H1 (cell line): Measurements from ENCODE around the gene CNN3. TPM values are rescaled to one million over a fixed set of nuclear protein-coding genes. Genes with fewer than 3 reads are reported as not detected.

Experiments
- CTCF ChIA-PET: fragments of 300-600 bp; sonication (Branson Sonifier 250); formaldehyde crosslinking; loops from one replicate; lab custom pipeline; 2021; ENCODE audit not compliant: partially characterized antibody; lab: Charles Lee
- POLR2A ChIA-PET: fragments of 300-600 bp; sonication (Branson Sonifier 250); formaldehyde crosslinking; loops from one replicate; lab custom pipeline; 2021; ENCODE audit warnings: inconsistent platforms; ENCODE audit not compliant: partially characterized antibody; lab: Charles Lee
- DNase-seq, 2 experiments: peaks; one replicate each; pipeline versions ENCODE4 v3.0.0 to v3.0.0-alpha.2; 2010 to 2022; ENCODE audit warnings: low spot score in 2 of 2, low read depth in 1 of 2, mixed read lengths in 1 of 2
- FAIRE-seq: peaks from 2 replicates; lab custom pipeline; 2011; peaks lifted over from hg19 to GRCh38; lab: Jason Lieb, UNC
- H2AFZ ChIP-seq: 2 replicates; pipeline ENCODE4 v1.8.1; 2012; ENCODE audit warnings: low read length, inconsistent platforms
- H2AK5ac ChIP-seq: 2 replicates; pipeline ENCODE4 v1.6.1; 2013; ENCODE audit warnings: low read depth, low read length
- H2BK120ac ChIP-seq: replicated peaks from 2 replicates; pipeline ENCODE3; 2013; ENCODE audit warnings: low read depth, low read length, inconsistent platforms
- H2BK12ac ChIP-seq: 2 replicates; pipeline ENCODE4 v1.6.1; 2013; ENCODE audit warnings: low read depth, low read length
- H2BK15ac ChIP-seq: 2 replicates; pipeline ENCODE4 v1.6.1; 2013; ENCODE audit warnings: low read length
- H2BK20ac ChIP-seq: 2 replicates; pipeline ENCODE4 v1.6.1; 2013; ENCODE audit warnings: low read length
- H2BK5ac ChIP-seq: 2 replicates; pipeline ENCODE4 v1.6.1; 2013; ENCODE audit warnings: low read depth, low read length
- H3K14ac ChIP-seq: 2 replicates; pipeline ENCODE4 v1.6.1; 2013; ENCODE audit warnings: inconsistent platforms; ENCODE audit not compliant: insufficient read length
- H3K18ac ChIP-seq: 2 replicates; pipeline ENCODE4 v1.6.1; 2013; ENCODE audit warnings: low read length; ENCODE audit errors: extremely low read depth
- H3K23ac ChIP-seq: 2 replicates; pipeline ENCODE4 v1.6.1; 2013; ENCODE audit warnings: inconsistent platforms; ENCODE audit not compliant: insufficient read length
- H3K23me2 ChIP-seq: 2 replicates; pipeline ENCODE4 v1.6.1; 2013; ENCODE audit warnings: low read depth, low read length
- H3K27ac ChIP-seq: 2 replicates; pipeline ENCODE4 v1.6.1; 2011; ENCODE audit warnings: low read depth, low read length, inconsistent platforms
- H3K27me3 ChIP-seq, 4 experiments: replicated peaks in 1 of 4; 1 replicate in 1 of 4; 2 replicates in 3 of 4; pipeline versions ENCODE4 v1.6.1 to v1.8.1; 2011 to 2013; ENCODE audit warnings: low read length in 3 of 4, mild to moderate bottlenecking in 3 of 4, inconsistent platforms in 2 of 4, mixed read lengths in 2 of 4, moderate library complexity in 1 of 4; ENCODE audit not compliant: control insufficient read depth in 3 of 4, insufficient read depth in 3 of 4; ENCODE audit errors: extremely low read depth in 1 of 4
- H3K36me3 ChIP-seq, 4 experiments: 2 replicates each; pipeline versions ENCODE4 v1.6.1 to v1.8.1; 2011 to 2013; ENCODE audit warnings: mild to moderate bottlenecking in 4 of 4, low read length in 3 of 4, moderate library complexity in 2 of 4, control low read depth in 1 of 4, inconsistent platforms in 1 of 4; ENCODE audit not compliant: insufficient read depth in 4 of 4, control insufficient read depth in 2 of 4
- H3K4ac ChIP-seq: replicated peaks from 2 replicates; pipeline ENCODE3; 2013; ENCODE audit warnings: low read length, low read depth, mixed read lengths, inconsistent platforms; ENCODE audit not compliant: insufficient read length
- H3K4me1 ChIP-seq, 4 experiments: replicated peaks in 1 of 4; 1 replicate in 1 of 4; 2 replicates in 3 of 4; pipeline versions ENCODE4 v1.6.1 to v1.8.1; 2011 to 2013; ENCODE audit warnings: low read length in 3 of 4, inconsistent platforms in 2 of 4, mixed read lengths in 1 of 4; ENCODE audit not compliant: insufficient read depth in 4 of 4, control insufficient read depth in 3 of 4
- H3K4me2 ChIP-seq, 2 experiments: 2 replicates each; pipeline versions ENCODE4 v1.6.1 to v1.8.1; 2011 to 2013; ENCODE audit warnings: low read depth in 2 of 2, low read length in 2 of 2, control low read depth in 1 of 2, inconsistent platforms in 1 of 2, mild to moderate bottlenecking in 1 of 2; ENCODE audit not compliant: insufficient read depth in 1 of 2
- H3K4me3 ChIP-seq, 4 experiments: fragments of 200-600, 300-600 bp in 1 of 4; sonication (generic), shearing (Covaris generic), sonication (Bioruptor Twin) in 1 of 4; 2 replicates each; pipeline versions ENCODE4 v1.5.1 to v1.8.1; 2011 to 2016; ENCODE audit warnings: low read length in 4 of 4, low read depth in 3 of 4, control low read depth in 2 of 4, inconsistent platforms in 2 of 4, mild to moderate bottlenecking in 2 of 4, mixed read lengths in 1 of 4, moderate library complexity in 1 of 4; ENCODE audit not compliant: insufficient read depth in 2 of 4; ENCODE audit errors: extremely low read depth in 1 of 4
- H3K56ac ChIP-seq: replicated peaks from 2 replicates; pipeline ENCODE3; 2013; ENCODE audit warnings: low read depth, mild to moderate bottlenecking, mixed read lengths, low read length, inconsistent platforms; ENCODE audit not compliant: insufficient read length
- H3K79me1 ChIP-seq: 2 replicates; pipeline ENCODE4 v1.6.1; 2013; ENCODE audit warnings: low read depth, low read length, control low read depth
- H3K79me2 ChIP-seq, 2 experiments: 2 replicates each; pipeline versions ENCODE4 v1.6.1 to v1.8.1; 2012 to 2013; ENCODE audit warnings: low read length in 2 of 2, mild to moderate bottlenecking in 2 of 2, inconsistent platforms in 1 of 2; ENCODE audit not compliant: insufficient read depth in 2 of 2, control insufficient read depth in 1 of 2
- H3K9ac ChIP-seq, 4 experiments: replicated peaks in 1 of 4; 1 replicate in 1 of 4; 2 replicates in 3 of 4; pipeline versions ENCODE4 v1.6.1 to v1.8.1; 2011 to 2013; ENCODE audit warnings: low read depth in 3 of 4, low read length in 3 of 4, control low read depth in 2 of 4, mild to moderate bottlenecking in 2 of 4, moderate library complexity in 2 of 4, inconsistent platforms in 1 of 4; ENCODE audit errors: extremely low read depth in 1 of 4
- H3K9me3 ChIP-seq, 2 experiments: 2 replicates each; pipeline versions ENCODE4 v1.6.1 to v1.8.1; 2012 to 2013; ENCODE audit warnings: mild to moderate bottlenecking in 2 of 2, moderate library complexity in 2 of 2, control low read depth in 1 of 2, inconsistent platforms in 1 of 2, low read depth in 1 of 2, low read length in 1 of 2, mixed read lengths in 1 of 2; ENCODE audit not compliant: insufficient read depth in 2 of 2
- H4K20me1 ChIP-seq, 2 experiments: replicated peaks in 1 of 2; 2 replicates each; pipeline versions ENCODE3 to v1.8.1; 2011 to 2013; ENCODE audit warnings: inconsistent platforms in 2 of 2, low read length in 2 of 2, mild to moderate bottlenecking in 1 of 2; ENCODE audit not compliant: insufficient read depth in 2 of 2, control insufficient read depth in 1 of 2
- H4K5ac ChIP-seq: 2 replicates; pipeline ENCODE4 v1.6.1; 2013; ENCODE audit warnings: low read length, low read depth, mixed read lengths, inconsistent platforms; ENCODE audit not compliant: insufficient read length
- H4K8ac ChIP-seq: 2 replicates; pipeline ENCODE4 v1.8.0; 2013; ENCODE audit warnings: mild to moderate bottlenecking, moderate library complexity, low read length, inconsistent platforms; ENCODE audit not compliant: insufficient read depth; ENCODE audit errors: extremely low read depth
- H4K91ac ChIP-seq: replicated peaks from 2 replicates; pipeline ENCODE3; 2013; ENCODE audit warnings: low read length, mixed read lengths, inconsistent platforms; ENCODE audit not compliant: insufficient read length
- BCL11A ChIP-seq, 2 experiments: IDR thresholded peaks; one replicate each; pipeline ENCODE4 v1.6.1; 2011; ENCODE audit warnings: low read depth in 2 of 2, low read length in 2 of 2, mild to moderate bottlenecking in 2 of 2
- FOSL1 ChIP-seq: IDR thresholded peaks from 2 replicates; pipeline ENCODE4 v1.6.1; 2011; ENCODE audit warnings: mild to moderate bottlenecking, low read depth, low read length, moderate library complexity; ENCODE audit not compliant: insufficient read depth
- SIRT6 ChIP-seq: IDR thresholded peaks from one replicate; pipeline ENCODE4 v1.7.1; 2012; ENCODE audit warnings: low read length, inconsistent platforms
- SP4 ChIP-seq: IDR thresholded peaks from 2 replicates; pipeline ENCODE4 v1.6.1; 2012; ENCODE audit warnings: low read length, inconsistent platforms
- SRF ChIP-seq: IDR thresholded peaks from 2 replicates; pipeline ENCODE4 v1.6.1; 2011; ENCODE audit warnings: mild to moderate bottlenecking, low read depth, low read length, moderate library complexity
- ZNF274 ChIP-seq: IDR thresholded peaks from 2 replicates; pipeline ENCODE4 v1.7.0; 2012; ENCODE audit warnings: low read length, borderline replicate concordance; ENCODE audit errors: extremely low read depth
- WGBS, 2 experiments: shearing (Covaris generic) in 1 of 2; methylation state at CpG; one replicate each; pipeline versions ENCODE4 v1.1.6 to v1.1.7; 2013 to 2015; ENCODE audit warnings: low lambda C conversion rate in 2 of 2, mixed read lengths in 2 of 2, inconsistent platforms in 1 of 2, low coverage in 1 of 2, missing lambda C conversion rate in 1 of 2; ENCODE audit not compliant: insufficient replicate concordance in 2 of 2, insufficient coverage in 1 of 2, insufficient read length in 1 of 2; ENCODE audit errors: extremely low coverage in 1 of 2, missing lambda C conversion rate in 1 of 2; 5-methylcytosine and 5-hydroxymethylcytosine counted together
- polyA plus RNA-seq, 7 experiments: library from polyadenylated mRNA; depleted of rRNA in 3 of 7; stranded (reverse) in 5 of 7; unstranded in 2 of 7; fragments of >200 nt in 5 of 7; fragments of 200-250 nt in 2 of 7; gene quantifications; 1 replicate in 5 of 7; 2 replicates in 1 of 7; 4 replicates in 1 of 7; pipeline versions ENCODE4 v1.2.1 to v1.2.3, GENCODE V29; 2011 to 2013; ENCODE audit warnings: missing spikeins in 2 of 7, mixed read lengths in 2 of 7
- total RNA-seq: library from RNA; stranded (reverse); fragmentation: NEBNext Ultra II Directional; extraction: Animal tissue kit (Norgen Biotek cat#: 25700); gene quantifications from 2 replicates; pipeline ENCODE4 v1.2.1, GENCODE V29; 2021

The CNN3 gene
- total and polyA plus RNA-seq, 2 of the 8 experiments (the other 6 are each of a cell fraction or from before 2014, with no cell fraction given) = 134 to 266 TPM

DNA sequence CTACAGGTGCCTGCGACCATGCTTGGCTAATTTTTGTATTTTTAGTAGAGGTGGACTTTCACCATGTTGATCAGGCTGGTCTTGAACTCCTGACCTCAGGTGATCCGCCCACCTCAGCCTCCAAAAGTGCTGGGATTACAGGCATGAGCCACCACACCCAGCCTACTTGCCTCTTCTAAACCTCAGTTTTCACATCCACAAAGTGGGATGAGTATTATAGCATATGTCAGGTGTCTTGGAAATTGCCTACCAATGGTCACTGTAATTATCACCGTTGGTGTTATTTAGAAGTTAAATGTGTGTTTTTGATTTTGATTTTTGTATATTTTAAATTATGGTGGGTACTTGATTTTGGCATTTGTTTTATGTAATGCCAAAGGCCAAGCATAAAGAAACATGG lies 70.0 kb downstream of the CNN3 start:
- H3K56ac ChIP-seq = no peak overlapping the region
- 87% methylated on average over 3 of the region's 3 CpGs; no CpG with 5 or more reads in 1 of the 2 experiments for WGBS, 2 experiments

More for the DNA sequence above, 70.0 kb downstream of the CNN3 start:
- ChIA-PET POLR2A (no interaction called here), CTCF (interaction anchor here (0.6 to 4.5 kb wide), 12 partner anchors 7 to 388 kb away, joined by 3 to 45 read pairs (median 4); no protein-coding TSS in a partner anchor)
- Histone ChIP-seq H3K23me2 (no peaks in the 10 kb centered on the region), H2AFZ (no peak overlapping the region), H4K8ac (no peak overlapping the region; the same call in 1 of the 2 replicates), H2BK15ac (no peak overlapping the region), H3K36me3 (no peaks in the 10 kb centered on the region), H2BK120ac (no peak overlapping the region), H4K91ac (no peak overlapping the region), H4K20me1 (no peaks in the 10 kb centered on the region), H3K4me3 (no peak overlapping the region), H2BK12ac (no peak overlapping the region), H3K18ac (no peak overlapping the region), H4K5ac (no peak overlapping the region), H3K27ac (no peak overlapping the region), H3K9me3 (no peaks in the 10 kb centered on the region), H2BK20ac (no peak overlapping the region), H3K9ac (no peak overlapping the region), H3K4me2 (no peak overlapping the region), H3K4me1 (peaks cover 0 to 6% (median under 1%) of the 10 kb centered on the region in 4 experiments; a peak in 4 of 7 replicates), H2BK5ac (no peak overlapping the region), H3K79me2 (no peaks in the 10 kb centered on the region), H3K79me1 (no peaks in the 10 kb centered on the region), H3K4ac (no peak overlapping the region), H2AK5ac (no peak overlapping the region), H3K23ac (no peak overlapping the region), H3K27me3 (peaks cover 0 to 5% (median 2%) of the 10 kb centered on the region in 4 experiments; a peak in 3 of 7 replicates), H3K14ac (no peak overlapping the region)
- FAIRE-seq (no peak), DNase-seq (no peak)
- TF ChIP-seq FOSL1 (no peak), ZNF274 (no peak), SRF (no peak), BCL11A (IDR thresholded peaks at IDR 0.05; ENCODE audit: low read depth in 2 of 2, low read length in 2 of 2) (no peak), SIRT6 (no peak), SP4 (no peak)
